WTC11 (cell line): ENCODE data around the gene SLC18A2. TPM values are rescaled to one million over a fixed set of nuclear protein-coding genes. Genes with fewer than 3 reads are reported as not detected.

Experiments
- ATAC-seq: fragments of 200-7000 bp; cut with Tn5 transposase; 2 replicates; pipeline ENCODE4 v1.10.0; 2021; ENCODE audit warnings: mild to moderate bottlenecking, moderate library complexity
- CTCF ChIA-PET: fragments of 300-600 bp; sonication (Branson Sonifier 250); formaldehyde crosslinking; loops from one replicate; lab custom pipeline; 2021; ENCODE audit warnings: antibody characterized with exemption; lab: Charles Lee
- POLR2A ChIA-PET: fragments of 350-600 bp; sonication (Branson Sonifier 250); formaldehyde crosslinking; loops from one replicate; lab custom pipeline; 2021; ENCODE audit warnings: antibody characterized with exemption; lab: Charles Lee
- DNase-seq: peaks from one replicate; pipeline ENCODE4 v3.0.0; 2021; ENCODE audit warnings: low spot score
- H3K27ac Mint-ChIP-seq: 2 replicates; pipeline ENCODE4 v1.8.0; 2021; ENCODE audit warnings: mixed read lengths
- H3K27me3 Mint-ChIP-seq: 2 replicates; pipeline ENCODE4 v1.8.0; 2021; ENCODE audit warnings: low read depth, mild to moderate bottlenecking, moderate library complexity, mixed read lengths
- H3K36me3 Mint-ChIP-seq: 2 replicates; pipeline ENCODE4 v1.8.0; 2021; ENCODE audit warnings: mixed read lengths
- H3K4me1 Mint-ChIP-seq: 2 replicates; pipeline ENCODE4 v1.8.0; 2022; ENCODE audit warnings: mixed read lengths
- H3K4me3 Mint-ChIP-seq: 2 replicates; pipeline ENCODE4 v1.8.0; 2021; ENCODE audit warnings: mild to moderate bottlenecking, moderate library complexity, mixed read lengths
- H3K9me3 Mint-ChIP-seq: 2 replicates; pipeline ENCODE4 v1.8.0; 2021; ENCODE audit warnings: mixed read lengths
- CREB1 ChIP-seq: sonication (generic); formaldehyde crosslinking; IDR thresholded peaks from 2 replicates; pipeline ENCODE4 v1.8.0; 2023; ENCODE audit warnings: mild to moderate bottlenecking, missing genetic modification reagents
- CREM ChIP-seq: sonication (generic); formaldehyde crosslinking; IDR thresholded peaks from 2 replicates; pipeline ENCODE4 v1.8.1; 2022; ENCODE audit warnings: mild to moderate bottlenecking, missing genetic modification reagents, moderate library complexity
- ELF4 ChIP-seq: sonication (generic); formaldehyde crosslinking; IDR thresholded peaks from 2 replicates; pipeline ENCODE4 v1.8.1; 2022; ENCODE audit warnings: low read depth, mild to moderate bottlenecking, moderate library complexity, missing genetic modification reagents
- GABPB1 ChIP-seq: sonication (generic); formaldehyde crosslinking; IDR thresholded peaks from 2 replicates; pipeline ENCODE4 v1.8.1; 2023; ENCODE audit warnings: mild to moderate bottlenecking, missing genetic modification reagents
- MYBL2 ChIP-seq: sonication (generic); formaldehyde crosslinking; IDR thresholded peaks from 2 replicates; pipeline ENCODE4 v1.8.1; 2023; ENCODE audit warnings: mild to moderate bottlenecking, moderate library complexity, missing genetic modification reagents
- NR1H2 ChIP-seq: sonication (generic); formaldehyde crosslinking; IDR thresholded peaks from 2 replicates; pipeline ENCODE4 v1.9.0; 2021; ENCODE audit warnings: mild to moderate bottlenecking, moderate library complexity, missing genetic modification reagents
- NR2C2 ChIP-seq: sonication (generic); formaldehyde crosslinking; IDR thresholded peaks from 2 replicates; pipeline ENCODE4 v1.8.0; 2022; ENCODE audit warnings: mild to moderate bottlenecking, missing genetic modification reagents
- PRRX2 ChIP-seq: fragments of 250-450 bp; sonication (Bioruptor Pico); IDR thresholded peaks from 2 replicates; pipeline ENCODE4 v1.8.0; 2021; ENCODE audit warnings: mild to moderate bottlenecking
- SMAD3 ChIP-seq: sonication (generic); formaldehyde crosslinking; IDR thresholded peaks from 2 replicates; pipeline ENCODE4 v1.8.0; 2022; ENCODE audit warnings: missing genetic modification reagents, mild to moderate bottlenecking, borderline replicate concordance
- TCF7 ChIP-seq: sonication (generic); formaldehyde crosslinking; IDR thresholded peaks from 2 replicates; pipeline ENCODE4 v1.8.0; 2022; ENCODE audit warnings: mild to moderate bottlenecking, low read depth, missing genetic modification reagents, moderate library complexity
- TEAD1 ChIP-seq: sonication (generic); formaldehyde crosslinking; IDR thresholded peaks from 2 replicates; pipeline ENCODE4 v1.8.0; 2022; ENCODE audit warnings: mild to moderate bottlenecking, missing genetic modification reagents
- ZNF263 ChIP-seq: sonication (generic); formaldehyde crosslinking; IDR thresholded peaks from 2 replicates; pipeline ENCODE4 v1.8.1; 2022; ENCODE audit warnings: low read depth, mild to moderate bottlenecking, moderate library complexity, missing genetic modification reagents
- total RNA-seq: library from RNA; stranded (reverse); gene quantifications from 3 replicates; pipeline ENCODE4 v1.2.3, GENCODE V29; 2021
- TF ChIP-seq, protein P1 (sequence below): fragments of 250-450 bp; sonication (Bioruptor Pico); IDR thresholded peaks from 2 replicates; pipeline ENCODE4 v1.8.0; 2021; ENCODE audit warnings: mild to moderate bottlenecking
- TF ChIP-seq, protein P2 (sequence below): fragments of 250-450 bp; sonication (Bioruptor Pico); IDR thresholded peaks from 2 replicates; pipeline ENCODE4 v1.9.0; 2021; ENCODE audit warnings: moderate library complexity, mild to moderate bottlenecking, inconsistent platforms, borderline replicate concordance
- TF ChIP-seq, protein P3 (sequence below): sonication (generic); formaldehyde crosslinking; IDR thresholded peaks from 2 replicates; pipeline ENCODE4 v1.8.1; 2023; ENCODE audit warnings: mild to moderate bottlenecking, missing genetic modification reagents
- TF ChIP-seq, protein P4 (sequence below): sonication (generic); formaldehyde crosslinking; IDR thresholded peaks from 2 replicates; pipeline ENCODE4 v1.8.1; 2022; ENCODE audit warnings: mild to moderate bottlenecking, missing genetic modification reagents, moderate library complexity, borderline replicate concordance
- TF ChIP-seq, protein P5 (sequence below): sonication (generic); formaldehyde crosslinking; IDR thresholded peaks from 2 replicates; pipeline ENCODE4 v1.8.0; 2023; ENCODE audit warnings: missing genetic modification reagents
- TF ChIP-seq, protein P6 (sequence below): sonication (generic); formaldehyde crosslinking; IDR thresholded peaks from 2 replicates; pipeline ENCODE4 v1.8.0; 2023; ENCODE audit warnings: mild to moderate bottlenecking, missing genetic modification reagents
- TF ChIP-seq, protein P7 (sequence below): sonication (generic); formaldehyde crosslinking; IDR thresholded peaks from 2 replicates; pipeline ENCODE4 v1.8.0; 2022; ENCODE audit warnings: missing genetic modification reagents
- TF ChIP-seq, protein P8 (sequence below): fragments of 250-450 bp; sonication (Bioruptor Pico); IDR thresholded peaks from 2 replicates; pipeline ENCODE4 v1.9.0; 2021; ENCODE audit warnings: mild to moderate bottlenecking, borderline replicate concordance

Gene SLC18A2
- total RNA-seq, 1 experiment from 2014 or later, result 5.9 TPM

DNA sequence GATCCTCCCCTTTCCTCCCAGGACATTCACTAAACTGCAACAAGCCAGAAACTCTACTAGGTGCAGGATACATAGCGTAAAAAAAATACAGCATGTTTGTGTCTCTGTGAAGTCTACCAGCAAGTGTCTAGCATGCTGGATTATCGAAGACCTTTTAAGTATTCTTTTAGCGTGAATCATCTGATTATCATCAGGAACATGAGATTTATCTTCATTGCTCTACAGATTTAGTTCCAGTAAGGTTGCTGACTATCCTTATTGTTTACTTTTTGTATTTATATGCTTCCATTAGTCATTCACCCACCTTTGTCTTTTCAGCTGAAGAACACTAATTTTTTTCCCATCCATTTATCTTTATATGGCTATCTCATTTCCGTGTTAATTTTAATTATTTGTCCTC lies 71.5 kb downstream of the SLC18A2 start (continued):
- TF ChIP-seq, protein P1, sequence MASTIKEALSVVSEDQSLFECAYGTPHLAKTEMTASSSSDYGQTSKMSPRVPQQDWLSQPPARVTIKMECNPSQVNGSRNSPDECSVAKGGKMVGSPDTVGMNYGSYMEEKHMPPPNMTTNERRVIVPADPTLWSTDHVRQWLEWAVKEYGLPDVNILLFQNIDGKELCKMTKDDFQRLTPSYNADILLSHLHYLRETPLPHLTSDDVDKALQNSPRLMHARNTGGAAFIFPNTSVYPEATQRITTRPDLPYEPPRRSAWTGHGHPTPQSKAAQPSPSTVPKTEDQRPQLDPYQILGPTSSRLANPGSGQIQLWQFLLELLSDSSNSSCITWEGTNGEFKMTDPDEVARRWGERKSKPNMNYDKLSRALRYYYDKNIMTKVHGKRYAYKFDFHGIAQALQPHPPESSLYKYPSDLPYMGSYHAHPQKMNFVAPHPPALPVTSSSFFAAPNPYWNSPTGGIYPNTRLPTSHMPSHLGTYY (CRISPR knock-in tag), result no peak
- TF ChIP-seq, protein P2, sequence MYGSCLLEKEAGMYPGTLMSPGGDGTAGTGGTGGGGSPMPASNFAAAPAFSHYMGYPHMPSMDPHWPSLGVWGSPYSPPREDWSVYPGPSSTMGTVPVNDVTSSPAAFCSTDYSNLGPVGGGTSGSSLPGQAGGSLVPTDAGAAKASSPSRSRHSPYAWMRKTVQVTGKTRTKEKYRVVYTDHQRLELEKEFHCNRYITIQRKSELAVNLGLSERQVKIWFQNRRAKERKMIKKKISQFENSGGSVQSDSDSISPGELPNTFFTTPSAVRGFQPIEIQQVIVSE (CRISPR knock-in tag), result no peak
- TF ChIP-seq, protein P3, sequence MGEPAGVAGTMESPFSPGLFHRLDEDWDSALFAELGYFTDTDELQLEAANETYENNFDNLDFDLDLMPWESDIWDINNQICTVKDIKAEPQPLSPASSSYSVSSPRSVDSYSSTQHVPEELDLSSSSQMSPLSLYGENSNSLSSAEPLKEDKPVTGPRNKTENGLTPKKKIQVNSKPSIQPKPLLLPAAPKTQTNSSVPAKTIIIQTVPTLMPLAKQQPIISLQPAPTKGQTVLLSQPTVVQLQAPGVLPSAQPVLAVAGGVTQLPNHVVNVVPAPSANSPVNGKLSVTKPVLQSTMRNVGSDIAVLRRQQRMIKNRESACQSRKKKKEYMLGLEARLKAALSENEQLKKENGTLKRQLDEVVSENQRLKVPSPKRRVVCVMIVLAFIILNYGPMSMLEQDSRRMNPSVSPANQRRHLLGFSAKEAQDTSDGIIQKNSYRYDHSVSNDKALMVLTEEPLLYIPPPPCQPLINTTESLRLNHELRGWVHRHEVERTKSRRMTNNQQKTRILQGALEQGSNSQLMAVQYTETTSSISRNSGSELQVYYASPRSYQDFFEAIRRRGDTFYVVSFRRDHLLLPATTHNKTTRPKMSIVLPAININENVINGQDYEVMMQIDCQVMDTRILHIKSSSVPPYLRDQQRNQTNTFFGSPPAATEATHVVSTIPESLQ (CRISPR knock-in tag), result no peak
- TF ChIP-seq ZNF263 (CRISPR knock-in tag) (no peak), ELF4 (CRISPR knock-in tag) (no peak), PRRX2 (CRISPR knock-in tag) (no peak), CREB1 (CRISPR knock-in tag) (no peak), NR2C2 (CRISPR knock-in tag) (no peak)
- TF ChIP-seq, protein P4, sequence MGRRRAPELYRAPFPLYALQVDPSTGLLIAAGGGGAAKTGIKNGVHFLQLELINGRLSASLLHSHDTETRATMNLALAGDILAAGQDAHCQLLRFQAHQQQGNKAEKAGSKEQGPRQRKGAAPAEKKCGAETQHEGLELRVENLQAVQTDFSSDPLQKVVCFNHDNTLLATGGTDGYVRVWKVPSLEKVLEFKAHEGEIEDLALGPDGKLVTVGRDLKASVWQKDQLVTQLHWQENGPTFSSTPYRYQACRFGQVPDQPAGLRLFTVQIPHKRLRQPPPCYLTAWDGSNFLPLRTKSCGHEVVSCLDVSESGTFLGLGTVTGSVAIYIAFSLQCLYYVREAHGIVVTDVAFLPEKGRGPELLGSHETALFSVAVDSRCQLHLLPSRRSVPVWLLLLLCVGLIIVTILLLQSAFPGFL, result no peak
- TF ChIP-seq, protein P5, sequence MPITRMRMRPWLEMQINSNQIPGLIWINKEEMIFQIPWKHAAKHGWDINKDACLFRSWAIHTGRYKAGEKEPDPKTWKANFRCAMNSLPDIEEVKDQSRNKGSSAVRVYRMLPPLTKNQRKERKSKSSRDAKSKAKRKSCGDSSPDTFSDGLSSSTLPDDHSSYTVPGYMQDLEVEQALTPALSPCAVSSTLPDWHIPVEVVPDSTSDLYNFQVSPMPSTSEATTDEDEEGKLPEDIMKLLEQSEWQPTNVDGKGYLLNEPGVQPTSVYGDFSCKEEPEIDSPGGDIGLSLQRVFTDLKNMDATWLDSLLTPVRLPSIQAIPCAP (CRISPR knock-in tag), result no peak

DNA sequence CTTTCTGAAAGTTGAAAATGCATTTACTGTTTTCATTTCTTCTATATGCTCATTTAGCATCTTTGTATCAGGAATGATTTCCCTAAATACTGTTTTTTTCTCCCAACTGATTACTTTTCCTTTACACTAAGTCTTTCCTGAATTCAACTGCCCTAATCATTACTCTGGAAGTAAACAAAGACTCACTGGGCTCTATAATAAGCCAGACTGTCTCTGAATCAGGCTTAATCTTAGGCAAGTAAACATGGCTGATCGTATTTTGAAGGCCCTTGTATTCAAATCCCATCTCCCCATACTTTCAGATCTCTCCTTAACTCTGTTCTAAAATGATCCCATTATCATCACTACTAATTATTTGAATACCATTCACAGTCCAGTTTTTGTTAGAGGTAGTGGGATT lies 72.7 kb downstream of the SLC18A2 start:
- Mint-ChIP-seq H3K27ac (no peak overlapping the region), H3K36me3 (no peaks in the 10 kb centered on the region), H3K4me1 (peaks cover 3% of the 10 kb centered on the region; the same call in 1 of the 2 replicates), H3K9me3 (no peaks in the 10 kb centered on the region), H3K4me3 (no peak overlapping the region), H3K27me3 (no peaks in the 10 kb centered on the region)
- ATAC-seq (no peak), DNase-seq (no peak)
- ChIA-PET CTCF (interaction anchor here (1.5 kb wide), 1 partner anchor 97 kb away, joined by 7 read pairs; no protein-coding TSS in a partner anchor), POLR2A (no interaction called here)
- no peak for TF ChIP-seq TCF7 (CRISPR knock-in tag)
- TF ChIP-seq NR1H2 (CRISPR knock-in tag), result no peak
- TF ChIP-seq CREM (CRISPR knock-in tag), result no peak
- TF ChIP-seq, protein P6, sequence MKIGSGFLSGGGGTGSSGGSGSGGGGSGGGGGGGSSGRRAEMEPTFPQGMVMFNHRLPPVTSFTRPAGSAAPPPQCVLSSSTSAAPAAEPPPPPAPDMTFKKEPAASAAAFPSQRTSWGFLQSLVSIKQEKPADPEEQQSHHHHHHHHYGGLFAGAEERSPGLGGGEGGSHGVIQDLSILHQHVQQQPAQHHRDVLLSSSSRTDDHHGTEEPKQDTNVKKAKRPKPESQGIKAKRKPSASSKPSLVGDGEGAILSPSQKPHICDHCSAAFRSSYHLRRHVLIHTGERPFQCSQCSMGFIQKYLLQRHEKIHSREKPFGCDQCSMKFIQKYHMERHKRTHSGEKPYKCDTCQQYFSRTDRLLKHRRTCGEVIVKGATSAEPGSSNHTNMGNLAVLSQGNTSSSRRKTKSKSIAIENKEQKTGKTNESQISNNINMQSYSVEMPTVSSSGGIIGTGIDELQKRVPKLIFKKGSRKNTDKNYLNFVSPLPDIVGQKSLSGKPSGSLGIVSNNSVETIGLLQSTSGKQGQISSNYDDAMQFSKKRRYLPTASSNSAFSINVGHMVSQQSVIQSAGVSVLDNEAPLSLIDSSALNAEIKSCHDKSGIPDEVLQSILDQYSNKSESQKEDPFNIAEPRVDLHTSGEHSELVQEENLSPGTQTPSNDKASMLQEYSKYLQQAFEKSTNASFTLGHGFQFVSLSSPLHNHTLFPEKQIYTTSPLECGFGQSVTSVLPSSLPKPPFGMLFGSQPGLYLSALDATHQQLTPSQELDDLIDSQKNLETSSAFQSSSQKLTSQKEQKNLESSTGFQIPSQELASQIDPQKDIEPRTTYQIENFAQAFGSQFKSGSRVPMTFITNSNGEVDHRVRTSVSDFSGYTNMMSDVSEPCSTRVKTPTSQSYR (CRISPR knock-in tag), result no peak
- TF ChIP-seq, protein P7, sequence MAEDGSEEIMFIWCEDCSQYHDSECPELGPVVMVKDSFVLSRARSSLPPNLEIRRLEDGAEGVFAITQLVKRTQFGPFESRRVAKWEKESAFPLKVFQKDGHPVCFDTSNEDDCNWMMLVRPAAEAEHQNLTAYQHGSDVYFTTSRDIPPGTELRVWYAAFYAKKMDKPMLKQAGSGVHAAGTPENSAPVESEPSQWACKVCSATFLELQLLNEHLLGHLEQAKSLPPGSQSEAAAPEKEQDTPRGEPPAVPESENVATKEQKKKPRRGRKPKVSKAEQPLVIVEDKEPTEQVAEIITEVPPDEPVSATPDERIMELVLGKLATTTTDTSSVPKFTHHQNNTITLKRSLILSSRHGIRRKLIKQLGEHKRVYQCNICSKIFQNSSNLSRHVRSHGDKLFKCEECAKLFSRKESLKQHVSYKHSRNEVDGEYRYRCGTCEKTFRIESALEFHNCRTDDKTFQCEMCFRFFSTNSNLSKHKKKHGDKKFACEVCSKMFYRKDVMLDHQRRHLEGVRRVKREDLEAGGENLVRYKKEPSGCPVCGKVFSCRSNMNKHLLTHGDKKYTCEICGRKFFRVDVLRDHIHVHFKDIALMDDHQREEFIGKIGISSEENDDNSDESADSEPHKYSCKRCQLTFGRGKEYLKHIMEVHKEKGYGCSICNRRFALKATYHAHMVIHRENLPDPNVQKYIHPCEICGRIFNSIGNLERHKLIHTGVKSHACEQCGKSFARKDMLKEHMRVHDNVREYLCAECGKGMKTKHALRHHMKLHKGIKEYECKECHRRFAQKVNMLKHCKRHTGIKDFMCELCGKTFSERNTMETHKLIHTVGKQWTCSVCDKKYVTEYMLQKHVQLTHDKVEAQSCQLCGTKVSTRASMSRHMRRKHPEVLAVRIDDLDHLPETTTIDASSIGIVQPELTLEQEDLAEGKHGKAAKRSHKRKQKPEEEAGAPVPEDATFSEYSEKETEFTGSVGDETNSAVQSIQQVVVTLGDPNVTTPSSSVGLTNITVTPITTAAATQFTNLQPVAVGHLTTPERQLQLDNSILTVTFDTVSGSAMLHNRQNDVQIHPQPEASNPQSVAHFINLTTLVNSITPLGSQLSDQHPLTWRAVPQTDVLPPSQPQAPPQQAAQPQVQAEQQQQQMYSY (CRISPR knock-in tag), result no peak
- TF ChIP-seq MYBL2, result no peak
- TF ChIP-seq SMAD3 (CRISPR knock-in tag), result no peak
- no peak for TF ChIP-seq GABPB1 (CRISPR knock-in tag)
- no peak for TF ChIP-seq TEAD1 (CRISPR knock-in tag)
- TF ChIP-seq, protein P8, sequence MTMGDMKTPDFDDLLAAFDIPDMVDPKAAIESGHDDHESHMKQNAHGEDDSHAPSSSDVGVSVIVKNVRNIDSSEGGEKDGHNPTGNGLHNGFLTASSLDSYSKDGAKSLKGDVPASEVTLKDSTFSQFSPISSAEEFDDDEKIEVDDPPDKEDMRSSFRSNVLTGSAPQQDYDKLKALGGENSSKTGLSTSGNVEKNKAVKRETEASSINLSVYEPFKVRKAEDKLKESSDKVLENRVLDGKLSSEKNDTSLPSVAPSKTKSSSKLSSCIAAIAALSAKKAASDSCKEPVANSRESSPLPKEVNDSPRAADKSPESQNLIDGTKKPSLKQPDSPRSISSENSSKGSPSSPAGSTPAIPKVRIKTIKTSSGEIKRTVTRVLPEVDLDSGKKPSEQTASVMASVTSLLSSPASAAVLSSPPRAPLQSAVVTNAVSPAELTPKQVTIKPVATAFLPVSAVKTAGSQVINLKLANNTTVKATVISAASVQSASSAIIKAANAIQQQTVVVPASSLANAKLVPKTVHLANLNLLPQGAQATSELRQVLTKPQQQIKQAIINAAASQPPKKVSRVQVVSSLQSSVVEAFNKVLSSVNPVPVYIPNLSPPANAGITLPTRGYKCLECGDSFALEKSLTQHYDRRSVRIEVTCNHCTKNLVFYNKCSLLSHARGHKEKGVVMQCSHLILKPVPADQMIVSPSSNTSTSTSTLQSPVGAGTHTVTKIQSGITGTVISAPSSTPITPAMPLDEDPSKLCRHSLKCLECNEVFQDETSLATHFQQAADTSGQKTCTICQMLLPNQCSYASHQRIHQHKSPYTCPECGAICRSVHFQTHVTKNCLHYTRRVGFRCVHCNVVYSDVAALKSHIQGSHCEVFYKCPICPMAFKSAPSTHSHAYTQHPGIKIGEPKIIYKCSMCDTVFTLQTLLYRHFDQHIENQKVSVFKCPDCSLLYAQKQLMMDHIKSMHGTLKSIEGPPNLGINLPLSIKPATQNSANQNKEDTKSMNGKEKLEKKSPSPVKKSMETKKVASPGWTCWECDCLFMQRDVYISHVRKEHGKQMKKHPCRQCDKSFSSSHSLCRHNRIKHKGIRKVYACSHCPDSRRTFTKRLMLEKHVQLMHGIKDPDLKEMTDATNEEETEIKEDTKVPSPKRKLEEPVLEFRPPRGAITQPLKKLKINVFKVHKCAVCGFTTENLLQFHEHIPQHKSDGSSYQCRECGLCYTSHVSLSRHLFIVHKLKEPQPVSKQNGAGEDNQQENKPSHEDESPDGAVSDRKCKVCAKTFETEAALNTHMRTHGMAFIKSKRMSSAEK (CRISPR knock-in tag), result no peak
